Neural cell (in vitro differentiated cells): ENCODE measurements around the gene KRTAP10-6. TPM values are rescaled to one million over a fixed set of nuclear protein-coding genes. Genes with fewer than 3 reads are reported as not detected.

ENCODE experiments used
- H2AFZ ChIP-seq: fragments of 200-600, 300-800 bp; sonication (generic), shearing (Covaris generic); 2 replicates; pipeline ENCODE4 v1.6.0; 2014; ENCODE audit warnings: low read depth, mild to moderate bottlenecking, antibody characterized with exemption, low read length, moderate library complexity
- H3F3A ChIP-seq: fragments of 200-600 bp; shearing (Covaris generic); 2 replicates; pipeline ENCODE4 v1.6.1; 2016; ENCODE audit warnings: mild to moderate bottlenecking, moderate library complexity, mixed read lengths, antibody characterized with exemption, low read length; ENCODE audit not compliant: insufficient read depth, poor library complexity, severe bottlenecking
- H3K27ac ChIP-seq: fragments of 200-600, 300-800 bp; sonication (generic), shearing (Covaris generic); 2 replicates; pipeline ENCODE4 v1.5.1; 2014; ENCODE audit warnings: mild to moderate bottlenecking, low read length, moderate library complexity
- H3K27me3 ChIP-seq: fragments of 300-800, 200-600 bp; sonication (generic), shearing (Covaris generic); 2 replicates; pipeline ENCODE4 v1.6.0; 2014; ENCODE audit warnings: mild to moderate bottlenecking, low read depth, low read length, moderate library complexity; ENCODE audit not compliant: insufficient read depth
- H3K36me3 ChIP-seq: fragments of 300-800, 200-600 bp; sonication (generic), shearing (Covaris generic); 2 replicates; pipeline ENCODE4 v1.5.1; 2014; ENCODE audit warnings: mild to moderate bottlenecking, antibody characterized with exemption, low read length, moderate library complexity; ENCODE audit not compliant: insufficient read depth
- H3K4me2 ChIP-seq: fragments of 300-800, 200-600 bp; sonication (generic), shearing (Covaris generic); 2 replicates; pipeline ENCODE4 v1.6.0; 2014; ENCODE audit warnings: mild to moderate bottlenecking, low read length
- H3K4me3 ChIP-seq: fragments of 300-800, 200-600 bp; sonication (generic), shearing (Covaris generic); 2 replicates; pipeline ENCODE4 v1.5.1; 2014; ENCODE audit warnings: mild to moderate bottlenecking, low read length, moderate library complexity
- H3K79me2 ChIP-seq: fragments of 200-600 bp; shearing (Covaris generic); replicated peaks from 2 replicates; pipeline ENCODE4 v1.6.0; 2014; ENCODE audit warnings: mild to moderate bottlenecking, low read length, moderate library complexity; ENCODE audit not compliant: insufficient read depth
- H3K9ac ChIP-seq: fragments of 300-800, 200-600 bp; sonication (generic), shearing (Covaris generic); 2 replicates; pipeline ENCODE4 v1.6.1; 2016; ENCODE audit warnings: mild to moderate bottlenecking, low read length, mixed read lengths
- H3K9me2 ChIP-seq: fragments of 200-600 bp; shearing (Covaris generic); 2 replicates; pipeline ENCODE4 v1.6.1; 2016; ENCODE audit warnings: mild to moderate bottlenecking, low read length, mixed read lengths; ENCODE audit not compliant: insufficient read depth
- H3K9me3 ChIP-seq: fragments of 200-600, 300-800 bp; sonication (generic), shearing (Covaris generic); 2 replicates; pipeline ENCODE4 v1.6.1; 2016; ENCODE audit warnings: mild to moderate bottlenecking, mixed run types, low read length, moderate library complexity, mixed read lengths
- H4K20me1 ChIP-seq: fragments of 200-600 bp; shearing (Covaris generic); 2 replicates; pipeline ENCODE4 v1.6.1; 2016; ENCODE audit warnings: mild to moderate bottlenecking, mixed run types; ENCODE audit not compliant: insufficient read depth
- EP300 ChIP-seq: fragments of 450-650 bp; conservative IDR thresholded peaks from 2 replicates; pipeline ENCODE4 v1.6.1; 2014; ENCODE audit warnings: antibody characterized with exemption, mild to moderate bottlenecking, moderate library complexity; ENCODE audit not compliant: poor library complexity, severe bottlenecking
- EZH2 ChIP-seq: fragments of 200-600, 300-800 bp; shearing (Covaris generic), sonication (generic); IDR thresholded peaks from 2 replicates; pipeline ENCODE4 v1.6.1; 2014; ENCODE audit warnings: antibody characterized with exemption, low read length, borderline replicate concordance, mild to moderate bottlenecking; ENCODE audit not compliant: insufficient read depth, poor library complexity, severe bottlenecking
- MXI1 ChIP-seq: fragments of 450-650 bp; conservative IDR thresholded peaks from 2 replicates; pipeline ENCODE4 v1.6.1; 2014; ENCODE audit warnings: antibody characterized with exemption, mild to moderate bottlenecking; ENCODE audit not compliant: poor library complexity, severe bottlenecking
- POLR2AphosphoS5 ChIP-seq: IDR thresholded peaks from 2 replicates; pipeline ENCODE4 v1.6.1; 2012
- RAD21 ChIP-seq: fragments of 450-650 bp; conservative IDR thresholded peaks from 2 replicates; pipeline ENCODE4 v1.6.1; 2014; ENCODE audit warnings: antibody characterized with exemption, mild to moderate bottlenecking, moderate library complexity
- SMC3 ChIP-seq: fragments of 450-650 bp; conservative IDR thresholded peaks from 2 replicates; pipeline ENCODE4 v1.6.1; 2014; ENCODE audit warnings: antibody characterized with exemption, mild to moderate bottlenecking, moderate library complexity; ENCODE audit not compliant: poor library complexity
- TAF1 ChIP-seq: IDR thresholded peaks from 2 replicates; pipeline ENCODE4 v1.6.1; 2012; ENCODE audit warnings: low read depth
- polyA plus RNA-seq: library from polyadenylated mRNA; depleted of rRNA; stranded (reverse); fragments of >200 nt; gene quantifications from 2 replicates; pipeline ENCODE4 v1.2.3, GENCODE V29; 2014
- TF ChIP-seq, protein P1 (sequence below): fragments of 450-650 bp; IDR thresholded peaks from 2 replicates; pipeline ENCODE4 v1.5.1; 2014; ENCODE audit warnings: antibody characterized with exemption, mild to moderate bottlenecking, moderate library complexity; ENCODE audit not compliant: poor library complexity, severe bottlenecking
- TF ChIP-seq, protein P2 (sequence below): IDR thresholded peaks from 2 replicates; pipeline ENCODE4 v1.6.1; 2012; ENCODE audit warnings: borderline replicate concordance

The KRTAP10-6 gene
- polyA plus RNA-seq, 1 donor from 2014 or later = not detected

DNA sequence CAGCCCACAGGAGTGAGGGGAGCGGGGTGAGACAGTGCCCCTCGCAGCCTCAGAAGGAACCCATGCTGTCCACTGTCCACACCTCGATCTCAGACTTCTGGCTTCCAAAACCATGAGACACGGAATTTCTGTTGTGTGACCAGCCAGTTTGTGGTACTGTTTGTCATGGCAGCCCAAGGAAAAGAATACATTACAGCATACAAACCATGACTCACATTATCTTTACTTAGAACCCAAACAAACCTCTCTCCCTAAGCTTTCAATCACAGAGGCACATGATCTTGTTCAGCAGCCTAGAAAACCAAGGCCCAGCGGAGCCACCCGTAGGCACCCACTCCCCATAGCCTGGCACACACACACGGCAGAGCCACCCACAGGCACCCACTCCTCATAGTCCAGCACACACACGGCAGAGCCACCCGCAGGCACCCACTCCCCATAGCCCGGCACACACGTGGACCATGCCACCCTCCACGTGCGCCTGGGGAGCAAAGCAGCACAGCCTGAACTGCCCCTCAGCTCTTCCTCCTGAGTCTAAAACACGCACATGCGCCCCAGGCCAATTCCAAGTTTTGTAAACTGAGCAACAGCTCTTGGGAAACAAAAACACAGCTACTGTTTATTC is 19.2 kb downstream of the KRTAP10-6 start:
- no peaks in the 10 kb centered on the region for H3K36me3 ChIP-seq
- no peak overlapping the region for H3K9ac ChIP-seq
- H3K9me2 ChIP-seq = no peaks in the 10 kb centered on the region
- peaks cover 10% of the 10 kb centered on the region for H3K9me3 ChIP-seq
- H3F3A ChIP-seq = no peaks in the 10 kb centered on the region
- H3K4me2 ChIP-seq = no peak overlapping the region
- no peak overlapping the region for H3K4me3 ChIP-seq
- TF ChIP-seq MXI1 (no peak), POLR2AphosphoS5 (no peak), TAF1 (no peak), RAD21 (no peak), EZH2 (no peak), EP300 (no peak), SMC3 (no peak)
- TF ChIP-seq, protein P1, sequence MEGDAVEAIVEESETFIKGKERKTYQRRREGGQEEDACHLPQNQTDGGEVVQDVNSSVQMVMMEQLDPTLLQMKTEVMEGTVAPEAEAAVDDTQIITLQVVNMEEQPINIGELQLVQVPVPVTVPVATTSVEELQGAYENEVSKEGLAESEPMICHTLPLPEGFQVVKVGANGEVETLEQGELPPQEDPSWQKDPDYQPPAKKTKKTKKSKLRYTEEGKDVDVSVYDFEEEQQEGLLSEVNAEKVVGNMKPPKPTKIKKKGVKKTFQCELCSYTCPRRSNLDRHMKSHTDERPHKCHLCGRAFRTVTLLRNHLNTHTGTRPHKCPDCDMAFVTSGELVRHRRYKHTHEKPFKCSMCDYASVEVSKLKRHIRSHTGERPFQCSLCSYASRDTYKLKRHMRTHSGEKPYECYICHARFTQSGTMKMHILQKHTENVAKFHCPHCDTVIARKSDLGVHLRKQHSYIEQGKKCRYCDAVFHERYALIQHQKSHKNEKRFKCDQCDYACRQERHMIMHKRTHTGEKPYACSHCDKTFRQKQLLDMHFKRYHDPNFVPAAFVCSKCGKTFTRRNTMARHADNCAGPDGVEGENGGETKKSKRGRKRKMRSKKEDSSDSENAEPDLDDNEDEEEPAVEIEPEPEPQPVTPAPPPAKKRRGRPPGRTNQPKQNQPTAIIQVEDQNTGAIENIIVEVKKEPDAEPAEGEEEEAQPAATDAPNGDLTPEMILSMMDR = no peak
- TF ChIP-seq, protein P2, sequence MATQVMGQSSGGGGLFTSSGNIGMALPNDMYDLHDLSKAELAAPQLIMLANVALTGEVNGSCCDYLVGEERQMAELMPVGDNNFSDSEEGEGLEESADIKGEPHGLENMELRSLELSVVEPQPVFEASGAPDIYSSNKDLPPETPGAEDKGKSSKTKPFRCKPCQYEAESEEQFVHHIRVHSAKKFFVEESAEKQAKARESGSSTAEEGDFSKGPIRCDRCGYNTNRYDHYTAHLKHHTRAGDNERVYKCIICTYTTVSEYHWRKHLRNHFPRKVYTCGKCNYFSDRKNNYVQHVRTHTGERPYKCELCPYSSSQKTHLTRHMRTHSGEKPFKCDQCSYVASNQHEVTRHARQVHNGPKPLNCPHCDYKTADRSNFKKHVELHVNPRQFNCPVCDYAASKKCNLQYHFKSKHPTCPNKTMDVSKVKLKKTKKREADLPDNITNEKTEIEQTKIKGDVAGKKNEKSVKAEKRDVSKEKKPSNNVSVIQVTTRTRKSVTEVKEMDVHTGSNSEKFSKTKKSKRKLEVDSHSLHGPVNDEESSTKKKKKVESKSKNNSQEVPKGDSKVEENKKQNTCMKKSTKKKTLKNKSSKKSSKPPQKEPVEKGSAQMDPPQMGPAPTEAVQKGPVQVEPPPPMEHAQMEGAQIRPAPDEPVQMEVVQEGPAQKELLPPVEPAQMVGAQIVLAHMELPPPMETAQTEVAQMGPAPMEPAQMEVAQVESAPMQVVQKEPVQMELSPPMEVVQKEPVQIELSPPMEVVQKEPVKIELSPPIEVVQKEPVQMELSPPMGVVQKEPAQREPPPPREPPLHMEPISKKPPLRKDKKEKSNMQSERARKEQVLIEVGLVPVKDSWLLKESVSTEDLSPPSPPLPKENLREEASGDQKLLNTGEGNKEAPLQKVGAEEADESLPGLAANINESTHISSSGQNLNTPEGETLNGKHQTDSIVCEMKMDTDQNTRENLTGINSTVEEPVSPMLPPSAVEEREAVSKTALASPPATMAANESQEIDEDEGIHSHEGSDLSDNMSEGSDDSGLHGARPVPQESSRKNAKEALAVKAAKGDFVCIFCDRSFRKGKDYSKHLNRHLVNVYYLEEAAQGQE = no peak
- H3K27ac ChIP-seq = no peak overlapping the region
- no peaks in the 10 kb centered on the region for H3K79me2 ChIP-seq
- no peak overlapping the region for H2AFZ ChIP-seq
- H4K20me1 ChIP-seq = no peaks in the 10 kb centered on the region
- no peaks in the 10 kb centered on the region for H3K27me3 ChIP-seq

DNA sequence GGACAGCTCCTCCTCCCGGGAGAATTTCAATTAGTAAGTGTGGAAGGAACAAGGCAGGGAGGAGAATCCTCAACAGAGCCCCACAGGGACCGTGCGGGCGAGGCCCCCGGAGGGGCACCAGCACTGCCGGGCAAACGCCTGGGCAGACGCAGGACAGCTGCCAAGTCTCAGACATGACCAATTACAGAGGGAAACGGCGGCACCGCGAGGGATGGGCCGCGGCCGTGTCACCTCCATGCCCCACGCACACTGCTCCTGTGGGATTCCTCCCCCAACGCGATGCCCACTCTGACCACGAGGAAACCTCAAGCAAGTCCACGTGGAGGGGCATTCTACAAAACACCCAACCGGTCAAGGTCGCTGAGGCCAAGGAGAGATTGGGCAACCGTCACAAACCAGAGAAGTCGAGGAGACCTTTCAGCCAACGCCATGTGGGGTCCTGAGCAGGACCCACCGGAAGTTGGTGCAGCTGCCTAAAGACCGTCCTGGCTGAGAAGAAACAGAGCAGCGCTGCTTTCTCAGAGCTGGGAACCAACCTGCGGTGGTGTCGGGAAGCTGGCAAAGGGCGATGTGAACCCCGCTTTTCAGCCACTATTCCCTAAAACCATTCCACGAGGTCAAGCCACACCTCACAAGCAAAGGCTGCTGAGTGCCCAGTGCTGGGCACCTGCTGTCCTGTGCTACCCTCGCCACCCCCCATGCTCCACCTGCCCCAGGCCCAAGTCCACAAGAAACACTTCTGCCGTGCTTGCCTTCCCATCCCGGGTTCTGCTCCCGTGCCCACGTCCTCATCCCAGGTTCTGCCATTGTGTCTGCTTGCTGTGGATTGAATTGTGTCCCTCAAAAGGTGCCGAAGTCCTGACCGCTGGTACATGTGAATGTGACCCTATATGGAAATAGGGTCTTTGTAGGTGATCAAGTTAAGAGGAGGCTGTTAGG is 20.2 kb downstream of the KRTAP10-6 start:
- H3K36me3 ChIP-seq = no peaks in the 10 kb centered on the region
- H3K9me2 ChIP-seq = no peaks in the 10 kb centered on the region
- no peak overlapping the region for H3K4me2 ChIP-seq
- no peaks in the 10 kb centered on the region for H4K20me1 ChIP-seq
- H3K27ac ChIP-seq = no peak overlapping the region
- H3K79me2 ChIP-seq = no peaks in the 10 kb centered on the region
- peaks cover 10% of the 10 kb centered on the region for H3K9me3 ChIP-seq
- TF ChIP-seq, protein P2 = no peak
- H3F3A ChIP-seq = no peaks in the 10 kb centered on the region
- no peak overlapping the region for H2AFZ ChIP-seq
- no peak overlapping the region for H3K4me3 ChIP-seq
- no peaks in the 10 kb centered on the region for H3K27me3 ChIP-seq
- H3K9ac ChIP-seq = no peak overlapping the region
